Activated T-cell treated with anti-CD3 and anti-CD28 coated beads, Interleukin-2, amount 50 U/mL, for 1 hour (primary cell): Measurements from ENCODE around the gene MYBPHL.

Experiments
- DNase-seq: peaks from one replicate; pipeline ENCODE4 v3.0.0-alpha.2; 2020

The MYBPHL gene

DNA sequence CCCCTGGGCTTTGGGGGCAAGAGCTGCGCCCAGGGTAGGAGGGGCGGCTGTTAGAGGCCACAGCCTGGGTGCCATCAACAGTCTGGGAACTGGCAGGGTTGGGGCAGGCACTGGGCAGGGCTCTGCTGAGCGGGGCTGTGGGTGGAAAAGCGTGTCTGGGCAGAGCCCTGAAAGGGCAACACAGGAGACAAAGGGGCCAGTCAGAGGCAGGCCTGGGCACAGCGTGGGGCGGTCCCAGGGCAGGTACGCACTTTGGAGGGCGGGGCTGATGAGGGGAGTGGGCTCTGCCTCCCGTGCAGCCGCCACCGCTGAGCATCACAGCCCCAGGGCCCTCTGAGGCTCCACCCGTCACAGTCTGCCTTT is 43.6 kb downstream of the MYBPHL start:
- no peak for DNase-seq

DNA sequence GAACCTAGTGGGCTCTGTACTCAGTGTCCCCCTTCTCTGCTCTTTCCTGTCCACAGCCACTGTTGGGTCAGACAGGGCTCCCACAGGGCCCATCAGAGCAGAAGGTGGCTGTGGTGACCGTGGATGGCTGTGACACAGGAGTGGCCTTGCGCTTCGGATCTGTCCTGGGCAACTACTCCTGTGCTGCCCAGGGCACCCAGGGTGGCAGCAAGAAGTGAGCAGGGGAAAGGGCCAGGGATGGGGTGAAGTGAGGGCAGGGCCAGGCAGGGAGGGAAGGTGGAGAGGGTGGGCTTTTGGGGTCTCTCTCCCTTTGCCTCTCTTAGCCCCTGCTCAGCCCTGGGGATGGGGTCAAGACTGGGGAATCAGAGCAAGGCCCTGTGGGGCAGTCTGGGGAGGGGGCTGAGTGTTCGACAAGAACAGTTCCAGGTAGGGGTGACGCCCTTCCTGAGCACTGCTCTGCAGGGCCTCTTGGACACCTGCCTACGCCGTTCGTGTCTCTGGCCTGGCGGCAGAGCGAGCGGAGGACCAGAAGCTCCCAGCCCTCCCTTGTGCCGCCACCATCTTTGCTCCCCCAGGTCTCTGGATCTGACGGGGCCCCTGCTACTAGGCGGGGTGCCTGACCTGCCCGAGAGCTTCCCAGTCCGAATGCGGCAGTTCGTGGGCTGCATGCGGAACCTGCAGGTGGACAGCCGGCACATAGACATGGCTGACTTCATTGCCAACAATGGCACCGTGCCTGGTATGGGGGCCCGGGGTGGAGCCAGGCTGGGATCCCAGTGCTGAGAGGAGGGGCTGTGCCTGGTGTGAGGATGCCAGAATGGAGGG is 44.4 kb downstream of the MYBPHL start:
- DNase-seq = no peak

DNA sequence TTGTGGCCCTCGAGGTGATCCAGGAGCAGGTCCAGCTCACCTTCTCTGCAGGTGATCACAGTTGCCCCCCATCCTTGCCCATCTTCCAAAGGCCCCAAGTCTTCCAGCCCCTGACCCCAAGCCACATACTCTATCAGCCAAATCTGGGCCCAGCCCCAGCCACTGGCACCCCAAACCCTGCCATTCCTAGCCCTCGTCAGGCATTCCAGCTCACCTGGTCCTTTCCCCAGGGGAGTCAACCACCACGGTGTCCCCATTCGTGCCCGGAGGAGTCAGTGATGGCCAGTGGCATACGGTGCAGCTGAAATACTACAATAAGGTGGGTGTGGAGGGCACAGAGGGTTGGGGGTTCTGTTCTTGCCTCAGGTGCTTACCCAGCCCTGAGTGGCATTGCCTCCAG is 45.2 kb downstream of the MYBPHL start:
- no peak for DNase-seq

DNA sequence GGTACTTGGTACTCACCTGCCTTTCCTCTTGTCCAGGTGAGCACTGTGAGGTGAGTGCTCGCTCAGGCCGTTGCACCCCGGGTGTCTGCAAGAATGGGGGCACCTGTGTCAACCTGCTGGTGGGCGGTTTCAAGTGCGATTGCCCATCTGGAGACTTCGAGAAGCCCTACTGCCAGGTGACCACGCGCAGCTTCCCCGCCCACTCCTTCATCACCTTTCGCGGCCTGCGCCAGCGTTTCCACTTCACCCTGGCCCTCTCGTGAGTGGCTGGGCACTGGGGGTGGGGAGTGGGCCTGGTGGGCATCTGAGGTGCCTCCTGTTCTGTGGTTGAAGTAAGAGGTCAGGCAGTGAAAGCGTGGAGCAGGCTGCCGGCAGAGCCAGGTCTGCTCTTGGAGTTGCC is 45.8 kb downstream of the MYBPHL start:
- DNase-seq = no peak

DNA sequence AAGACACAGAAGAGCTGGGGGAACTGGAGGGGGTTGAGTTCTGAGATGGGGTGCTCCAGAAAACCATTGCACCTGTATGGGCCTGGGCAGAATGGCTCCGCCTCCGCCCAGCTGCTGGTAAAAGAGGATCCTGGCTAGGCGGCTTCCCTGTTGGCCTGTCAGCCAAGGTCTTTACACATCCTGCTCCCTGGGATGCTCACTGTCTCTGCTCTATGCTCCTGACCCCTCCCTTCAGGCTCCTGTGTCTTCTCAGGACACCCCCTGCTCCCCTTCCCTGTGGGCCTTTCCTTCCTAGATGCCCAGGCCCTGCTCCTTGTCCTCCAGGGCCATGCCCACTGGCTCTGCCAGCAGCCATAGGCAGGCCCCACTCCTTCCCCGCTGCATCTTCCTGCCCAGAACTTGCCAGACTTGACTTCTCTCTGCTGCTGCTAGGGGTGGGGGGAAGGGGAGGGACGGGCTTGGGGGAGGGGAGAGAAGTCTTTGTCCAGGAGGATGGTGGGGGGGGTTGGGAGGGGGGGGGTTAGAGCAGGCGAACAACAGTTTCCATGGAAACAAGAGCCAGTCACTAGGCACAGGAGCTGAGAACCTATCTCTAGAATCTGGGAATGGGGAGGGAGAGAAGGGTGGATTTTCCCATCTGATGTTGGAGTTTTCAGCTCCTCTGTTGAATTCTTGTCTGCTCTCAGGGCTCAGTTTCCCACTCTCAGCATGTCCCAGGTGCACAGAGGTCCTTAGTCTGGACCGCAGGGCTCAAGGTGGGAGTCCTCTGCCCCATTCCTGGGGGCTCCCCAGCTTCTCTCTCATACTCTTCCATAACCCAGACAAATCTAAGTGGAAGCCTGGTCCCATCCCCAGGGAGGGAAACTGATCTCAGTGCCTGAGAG is 46.9 kb downstream of the MYBPHL start:
- DNase-seq = no peak

DNA sequence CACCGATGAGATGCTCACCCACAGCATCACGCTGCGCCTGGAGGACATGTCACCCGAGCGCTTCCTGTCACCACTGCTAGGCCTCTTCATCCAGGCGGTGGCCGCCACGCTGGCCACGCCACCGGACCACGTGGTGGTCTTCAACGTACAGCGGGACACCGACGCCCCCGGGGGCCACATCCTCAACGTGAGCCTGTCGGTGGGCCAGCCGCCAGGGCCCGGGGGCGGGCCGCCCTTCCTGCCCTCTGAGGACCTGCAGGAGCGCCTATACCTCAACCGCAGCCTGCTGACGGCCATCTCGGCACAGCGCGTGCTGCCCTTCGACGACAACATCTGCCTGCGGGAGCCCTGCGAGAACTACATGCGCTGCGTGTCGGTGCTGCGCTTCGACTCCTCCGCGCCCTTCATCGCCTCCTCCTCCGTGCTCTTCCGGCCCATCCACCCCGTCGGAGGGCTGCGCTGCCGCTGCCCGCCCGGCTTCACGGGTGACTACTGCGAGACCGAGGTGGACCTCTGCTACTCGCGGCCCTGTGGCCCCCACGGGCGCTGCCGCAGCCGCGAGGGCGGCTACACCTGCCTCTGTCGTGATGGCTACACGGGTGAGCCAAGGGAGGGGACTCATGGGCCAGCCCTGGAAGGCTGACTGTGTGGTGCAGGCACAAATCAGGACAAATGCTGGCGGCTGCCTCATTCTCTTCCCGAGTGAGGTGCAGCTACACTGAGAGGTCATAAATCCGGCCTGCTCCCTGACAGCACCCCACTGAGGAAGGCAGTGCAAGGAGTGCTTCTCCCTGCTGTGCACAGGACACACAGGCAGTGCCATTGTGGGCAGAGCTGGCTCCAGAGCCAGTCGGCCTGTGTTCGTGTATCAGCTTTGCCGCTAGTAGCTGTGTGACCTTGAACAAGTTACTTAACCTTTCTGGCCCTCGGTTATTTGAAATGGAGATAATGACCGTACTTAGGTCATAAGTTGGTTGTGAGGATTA is 48.0 kb downstream of the MYBPHL start:
- no peak for DNase-seq

DNA sequence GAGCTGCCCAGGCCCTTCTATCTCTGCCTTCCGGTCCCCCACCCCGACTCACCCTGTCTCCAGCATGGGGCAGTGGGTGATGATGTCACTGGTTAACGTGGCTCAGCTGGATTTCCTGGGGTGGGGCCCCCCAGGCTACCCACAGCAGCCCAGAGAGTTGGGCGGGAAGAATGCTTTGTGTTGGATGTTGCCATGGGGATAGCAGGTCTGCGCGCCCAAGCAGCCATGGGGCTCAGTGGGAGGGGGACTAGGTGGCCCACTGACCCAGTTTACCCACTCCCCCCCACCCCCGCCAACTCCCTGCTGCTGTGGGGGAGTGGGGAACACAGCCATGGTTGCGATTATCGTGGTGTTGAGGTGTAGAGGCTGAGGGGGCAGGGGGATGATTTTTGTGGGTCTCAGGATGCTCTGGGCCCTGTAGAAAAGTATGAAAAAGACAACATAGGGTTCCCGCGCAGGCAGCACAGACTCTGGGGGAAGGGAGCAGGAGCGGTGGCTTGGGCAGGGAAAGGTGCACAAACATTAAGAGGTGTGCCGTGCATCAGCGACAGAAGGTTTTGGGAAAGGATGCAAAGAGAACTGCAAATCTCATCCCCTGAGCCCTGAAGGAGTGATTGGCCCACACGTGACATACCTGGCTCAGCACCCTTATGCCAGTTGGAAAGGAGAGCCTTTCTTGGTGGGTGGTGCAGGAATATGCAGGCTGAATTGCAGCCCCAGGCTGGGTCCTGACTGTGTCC is 49.0 kb downstream of the MYBPHL start:
- DNase-seq = no peak

DNA sequence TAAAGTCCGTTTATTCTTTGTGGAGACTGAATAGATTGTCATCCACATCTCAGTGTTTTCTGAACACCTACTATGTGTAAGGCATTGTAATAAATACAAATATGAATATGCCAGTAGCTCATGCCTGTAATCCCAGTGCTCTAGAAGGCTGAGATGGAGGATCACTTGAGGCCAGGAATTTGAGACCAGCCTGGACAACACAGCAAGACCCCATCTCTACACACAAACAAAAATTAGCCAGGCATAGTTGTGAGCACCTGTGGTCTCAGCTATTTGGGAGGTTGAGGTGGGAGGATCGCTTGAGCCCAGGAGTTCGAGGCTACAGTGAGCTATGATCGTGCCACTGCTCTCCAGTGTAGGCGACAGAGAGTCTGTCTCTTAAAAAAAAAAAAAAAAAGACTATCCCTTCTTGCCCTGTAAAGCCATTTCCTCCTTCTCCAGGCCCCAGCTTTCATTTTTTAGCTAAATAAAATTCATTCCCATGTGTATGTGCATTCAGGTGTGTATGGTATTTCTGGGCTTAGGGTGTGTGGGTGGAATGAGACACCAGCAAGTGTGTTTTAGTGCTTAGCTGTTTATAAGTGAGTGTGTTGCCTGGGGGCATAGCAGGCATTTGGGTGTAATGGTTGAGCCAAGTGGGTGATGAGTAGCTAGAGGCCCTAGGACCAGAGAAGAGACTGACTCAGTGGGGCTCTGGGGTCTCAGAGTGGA is 49.7 kb downstream of the MYBPHL start:
- DNase-seq = no peak

DNA sequence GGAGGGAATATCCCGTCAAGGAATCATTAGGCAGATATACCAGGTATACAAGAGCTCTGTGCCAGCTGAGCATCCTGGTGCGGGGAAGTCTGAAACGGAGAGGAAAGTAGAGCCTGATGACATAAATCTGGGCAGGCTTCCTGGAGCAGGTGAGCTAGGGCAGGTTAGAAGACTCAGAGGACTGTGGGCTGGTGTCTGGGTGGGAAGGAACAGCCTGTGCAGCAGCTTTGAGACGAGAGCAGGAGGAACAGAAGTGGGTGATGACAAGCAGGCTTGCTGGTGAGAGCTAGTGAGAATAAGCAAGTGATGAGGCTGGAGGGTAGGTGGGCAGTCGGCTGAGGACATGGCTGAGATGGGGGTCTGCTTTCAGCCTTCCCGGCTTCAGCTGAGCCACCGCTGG is 50.7 kb downstream of the MYBPHL start:
- no peak for DNase-seq

DNA sequence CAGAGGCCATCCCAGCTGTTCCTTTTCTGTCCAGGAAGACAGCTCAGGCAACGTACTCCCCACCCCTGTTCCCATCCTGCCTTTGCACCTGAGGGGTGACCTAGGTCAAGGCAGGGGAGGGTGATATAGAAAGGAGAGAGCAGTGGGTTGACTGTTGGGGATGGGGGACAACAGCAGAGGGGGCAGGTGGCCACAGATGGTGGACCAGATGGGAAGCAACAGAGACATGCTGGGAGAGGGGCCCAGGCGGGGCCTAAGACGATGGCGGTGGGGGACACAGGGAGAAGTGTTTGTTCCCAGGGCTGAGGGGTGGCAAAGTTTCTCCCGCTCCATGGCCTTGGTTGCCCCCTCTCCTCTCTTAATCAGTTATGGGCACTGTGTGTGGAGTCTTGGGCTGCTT is 51.1 kb downstream of the MYBPHL start:
- DNase-seq = no peak

DNA sequence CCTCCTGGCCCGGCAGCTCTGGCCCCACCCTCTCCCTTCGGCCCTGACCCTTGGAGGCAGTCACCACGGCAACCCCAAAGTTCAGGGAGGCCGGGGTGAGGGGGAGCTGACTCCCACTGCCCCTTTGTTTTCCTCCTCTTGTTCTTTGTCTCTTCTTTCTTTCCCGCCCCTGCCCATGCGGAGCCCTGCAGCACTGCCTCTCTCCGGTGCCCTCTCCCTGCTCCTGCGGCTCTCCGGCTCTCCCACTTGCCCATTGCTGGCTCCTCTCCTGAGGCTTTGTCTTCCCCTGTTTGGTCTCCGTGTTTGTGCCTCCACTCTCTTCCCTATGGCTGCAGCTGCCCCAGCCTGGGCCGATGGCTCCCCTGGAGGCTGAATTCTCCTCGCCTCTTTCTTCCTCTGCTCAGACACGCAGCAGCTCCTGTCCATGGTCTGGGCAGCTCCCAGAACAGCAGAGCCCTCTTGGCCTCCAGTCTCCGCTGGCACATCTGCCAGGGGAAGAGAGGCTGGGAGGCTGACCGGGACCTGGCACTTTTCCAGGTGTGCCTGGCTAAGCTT is 51.6 kb downstream of the MYBPHL start:
- no peak for DNase-seq

DNA sequence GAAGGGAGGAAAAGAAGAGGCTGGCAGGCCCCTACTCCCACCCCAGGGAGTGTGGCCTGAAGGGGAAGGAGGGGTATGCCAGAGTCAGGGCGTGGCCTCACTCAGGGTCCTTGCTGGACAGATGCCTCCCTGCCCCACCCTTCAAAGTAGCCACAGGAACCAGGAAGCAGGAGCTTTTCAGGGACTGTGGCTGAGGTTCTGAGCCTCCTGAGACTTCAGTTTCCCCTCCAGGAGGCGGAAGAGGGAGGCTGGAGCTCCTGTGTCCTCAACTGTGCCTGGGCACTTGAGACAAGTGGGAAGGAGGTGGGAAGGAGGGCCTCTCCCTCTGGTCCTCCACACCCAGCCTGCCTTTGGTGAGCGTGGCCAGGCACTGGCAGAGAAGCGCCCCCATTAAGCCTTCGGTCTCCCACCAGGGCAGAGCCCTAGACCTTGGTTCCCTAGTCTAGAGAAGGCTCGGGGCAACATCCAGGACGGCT is 52.2 kb downstream of the MYBPHL start:
- no peak for DNase-seq

DNA sequence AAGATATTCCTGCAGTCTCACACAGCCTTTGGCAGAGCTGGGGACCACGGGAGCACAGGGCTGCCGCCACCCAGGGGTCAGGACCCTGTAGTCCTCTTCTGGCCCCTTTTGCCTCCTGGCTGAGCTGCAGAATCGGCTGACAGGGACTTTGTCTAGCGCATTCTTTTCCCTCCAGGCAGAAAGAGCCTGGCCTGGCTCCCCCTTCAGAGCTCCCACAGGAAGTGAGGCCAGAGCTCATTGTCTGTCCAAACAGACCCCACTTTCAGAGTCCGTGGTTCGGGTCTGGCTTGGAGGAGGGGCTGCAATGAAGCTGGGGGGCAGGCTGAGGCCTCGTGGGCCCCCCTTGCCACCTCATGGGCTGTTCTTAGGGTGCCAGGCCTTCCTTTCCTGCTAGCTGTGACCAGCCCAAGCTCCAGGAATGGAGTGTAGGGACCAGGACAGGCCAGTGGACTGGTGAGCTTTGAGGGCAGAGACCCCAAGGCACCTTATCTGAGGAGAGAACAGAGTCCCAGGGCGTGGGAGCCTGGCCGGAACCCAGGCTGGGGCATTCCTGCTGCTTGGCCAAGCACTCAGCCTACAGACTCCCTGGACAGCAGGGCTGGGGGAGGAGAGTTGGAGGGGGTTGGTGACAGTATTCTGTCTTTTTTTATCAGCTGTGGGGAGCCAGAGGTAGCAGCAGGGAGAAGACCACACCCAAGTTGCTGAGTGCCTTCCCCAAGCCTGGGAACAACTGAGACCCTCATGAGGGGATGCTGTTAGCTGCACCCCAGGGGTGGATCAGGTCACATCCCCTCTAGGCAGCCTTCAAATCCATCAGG is 52.8 kb downstream of the MYBPHL start:
- no peak for DNase-seq

DNA sequence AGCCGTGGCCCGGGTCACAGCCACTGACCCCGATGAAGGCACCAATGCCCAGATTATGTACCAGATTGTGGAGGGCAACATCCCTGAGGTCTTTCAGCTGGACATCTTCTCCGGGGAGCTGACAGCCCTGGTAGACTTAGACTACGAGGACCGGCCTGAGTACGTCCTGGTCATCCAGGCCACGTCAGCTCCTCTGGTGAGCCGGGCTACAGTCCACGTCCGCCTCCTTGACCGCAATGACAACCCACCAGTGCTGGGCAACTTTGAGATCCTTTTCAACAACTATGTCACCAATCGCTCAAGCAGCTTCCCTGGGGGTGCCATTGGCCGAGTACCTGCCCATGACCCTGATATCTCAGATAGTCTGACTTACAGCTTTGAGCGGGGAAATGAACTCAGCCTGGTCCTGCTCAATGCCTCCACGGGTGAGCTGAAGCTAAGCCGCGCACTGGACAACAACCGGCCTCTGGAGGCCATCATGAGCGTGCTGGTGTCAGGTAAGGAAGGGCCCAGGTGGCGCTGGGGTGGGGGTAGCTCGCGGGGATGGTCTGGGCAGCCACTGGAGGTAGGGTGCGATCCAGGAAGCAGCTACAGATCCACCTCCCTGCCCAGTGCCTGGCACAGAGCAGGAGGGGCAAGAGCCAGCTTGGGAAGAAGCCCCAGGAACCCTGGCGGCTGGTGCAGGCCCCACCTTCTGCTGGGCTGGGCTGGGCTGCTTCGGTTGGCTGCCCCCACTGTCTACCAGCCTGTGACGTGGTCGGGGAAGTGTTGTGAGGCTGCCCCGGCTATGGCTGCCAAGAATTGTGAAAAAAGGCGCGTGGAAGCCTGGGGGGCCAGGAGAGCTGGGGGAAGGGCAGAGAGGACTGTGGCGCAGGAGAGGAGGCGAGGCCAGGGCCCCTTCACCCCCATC is 53.7 kb downstream of the MYBPHL start:
- no peak for DNase-seq

DNA sequence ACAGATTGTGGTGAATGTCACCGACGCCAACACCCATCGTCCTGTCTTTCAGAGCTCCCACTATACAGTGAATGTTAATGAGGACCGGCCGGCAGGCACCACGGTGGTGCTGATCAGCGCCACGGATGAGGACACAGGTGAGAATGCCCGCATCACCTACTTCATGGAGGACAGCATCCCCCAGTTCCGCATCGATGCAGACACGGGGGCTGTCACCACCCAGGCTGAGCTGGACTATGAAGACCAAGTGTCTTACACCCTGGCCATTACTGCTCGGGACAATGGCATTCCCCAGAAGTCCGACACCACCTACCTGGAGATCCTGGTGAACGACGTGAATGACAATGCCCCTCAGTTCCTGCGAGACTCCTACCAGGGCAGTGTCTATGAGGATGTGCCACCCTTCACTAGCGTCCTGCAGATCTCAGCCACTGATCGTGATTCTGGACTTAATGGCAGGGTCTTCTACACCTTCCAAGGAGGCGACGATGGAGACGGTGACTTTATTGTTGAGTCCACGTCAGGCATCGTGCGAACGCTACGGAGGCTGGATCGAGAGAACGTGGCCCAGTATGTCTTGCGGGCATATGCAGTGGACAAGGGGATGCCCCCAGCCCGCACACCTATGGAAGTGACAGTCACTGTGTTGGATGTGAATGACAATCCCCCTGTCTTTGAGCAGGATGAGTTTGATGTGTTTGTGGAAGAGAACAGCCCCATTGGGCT is 54.5 kb downstream of the MYBPHL start:
- DNase-seq = no peak

DNA sequence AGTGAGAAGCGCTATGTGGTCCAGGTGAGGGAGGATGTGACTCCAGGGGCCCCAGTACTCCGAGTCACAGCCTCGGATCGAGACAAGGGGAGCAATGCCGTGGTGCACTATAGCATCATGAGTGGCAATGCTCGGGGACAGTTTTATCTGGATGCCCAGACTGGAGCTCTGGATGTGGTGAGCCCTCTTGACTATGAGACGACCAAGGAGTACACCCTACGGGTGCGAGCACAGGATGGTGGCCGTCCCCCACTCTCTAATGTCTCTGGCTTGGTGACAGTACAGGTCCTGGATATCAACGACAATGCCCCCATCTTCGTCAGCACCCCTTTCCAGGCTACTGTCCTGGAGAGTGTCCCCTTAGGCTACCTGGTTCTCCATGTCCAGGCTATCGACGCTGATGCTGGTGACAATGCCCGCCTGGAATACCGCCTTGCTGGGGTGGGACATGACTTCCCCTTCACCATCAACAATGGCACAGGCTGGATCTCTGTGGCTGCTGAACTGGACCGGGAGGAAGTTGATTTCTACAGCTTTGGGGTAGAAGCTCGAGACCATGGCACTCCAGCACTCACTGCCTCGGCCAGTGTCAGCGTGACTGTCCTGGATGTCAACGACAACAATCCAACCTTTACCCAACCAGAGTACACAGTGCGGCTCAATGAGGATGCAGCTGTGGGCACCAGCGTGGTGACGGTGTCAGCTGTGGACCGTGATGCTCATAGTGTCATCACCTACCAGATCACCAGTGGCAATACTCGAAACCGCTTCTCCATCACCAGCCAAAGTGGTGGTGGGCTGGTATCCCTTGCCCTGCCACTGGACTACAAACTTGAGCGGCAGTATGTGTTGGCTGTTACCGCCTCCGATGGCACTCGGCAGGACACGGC is 55.3 kb downstream of the MYBPHL start:
- DNase-seq = no peak
